GM20000 (cell line): Measurements from ENCODE around the gene SMIM22.

Source experiments
- DNase-seq: peaks from one replicate; pipeline ENCODE4 v3.0.0; 2012; ENCODE audit warnings: low spot score
- CTCF ChIP-seq: IDR thresholded peaks from 2 replicates; pipeline ENCODE4 v1.5.1; 2012; ENCODE audit warnings: mild to moderate bottlenecking, control low read depth; ENCODE audit errors: extremely low read depth, missing control alignments

SMIM22 gene

GRCh38 chr16:4799171-4799855, 4.1 kb downstream of the SMIM22 start:
- DNase-seq = no peak
- no peak for TF ChIP-seq CTCF

GRCh38 chr16:4800290-4801041, 5.3 kb downstream of the SMIM22 start:
- peak; percentile 75 for DNase-seq
- no peak for TF ChIP-seq CTCF

GRCh38 chr16:4801051-4801961, 6.1 kb downstream of the SMIM22 start:
- no peak for DNase-seq
- no peak for TF ChIP-seq CTCF

GRCh38 chr16:4801962-4802658, 6.9 kb downstream of the SMIM22 start, which contains the start of gene ROGDI:
Gene ROGDI (minus strand): TSS chr16:4802633. CDS start chr16:4802571, 62 bp downstream.
- DNase-seq = peak; percentile 90
- TF ChIP-seq CTCF = no peak

- peak; percentile 97 for DNase-seq
Measured at GRCh38 chr16:4802659-4803287, 7.6 kb downstream of the SMIM22 start.

More at GRCh38 chr16:4802659-4803287, 7.6 kb downstream of the SMIM22 start:
- TF ChIP-seq CTCF = no peak
